Measurements from ENCODE around the gene POLR3K.

GRCh38 chr16:57711-58110, 4.3 kb upstream of the POLR3K start:
- TF ChIP-seq CTCF (IDR thresholded peaks at IDR 0.05; ENCODE audit: insufficient read depth, low read depth, low read length) (no peak), EZH2 (IDR thresholded peaks at IDR 0.05; ENCODE audit: insufficient read depth, low read length) (no peak)
